Endothelial cell of umbilical vein (primary cell): Measurements from ENCODE around the gene HOXC5. TPM values are rescaled to one million over a fixed set of nuclear protein-coding genes. Genes with fewer than 3 reads are reported as not detected.

ENCODE experiments used
- BruUV-seq: library from RNA; stranded (reverse); fragments of 400-500 nt; replicated peaks from 2 replicates; lab custom pipeline; 2021; lab: Mats Ljungman, UMichigan
- CTCF ChIA-PET: fragments of 300-600, 350-600 bp; sonication (Branson Sonifier 250); formaldehyde crosslinking; loops from one replicate; lab custom pipeline; 2021; ENCODE audit warnings: antibody characterized with exemption, inconsistent platforms; lab: Charles Lee
- POLR2A ChIA-PET: fragments of 300-600, 350-600 bp; sonication (Branson Sonifier 250); formaldehyde crosslinking; loops from one replicate; lab custom pipeline; 2021; ENCODE audit warnings: antibody characterized with exemption, inconsistent platforms; lab: Charles Lee
- DNase-seq: peaks from one replicate; pipeline ENCODE4 v3.0.0-alpha.2; 2011; ENCODE audit warnings: low read depth, low spot score
- FAIRE-seq: peaks from 2 replicates; lab custom pipeline; 2011; peaks lifted over from hg19 to GRCh38; lab: Jason Lieb, UNC
- H2AFZ ChIP-seq: 2 replicates; pipeline ENCODE4 v1.6.0; 2012; ENCODE audit warnings: low read depth, low read length, control low read depth, inconsistent platforms
- H3K27ac ChIP-seq: 2 replicates; pipeline ENCODE4 v1.5.1; 2011; ENCODE audit warnings: low read depth, mild to moderate bottlenecking, control low read depth, low read length, moderate library complexity; ENCODE audit not compliant: insufficient read depth
- H3K27me3 ChIP-seq, 2 experiments: 2 replicates each; pipeline versions ENCODE4 v1.6.0 to v1.6.1; 2011; ENCODE audit warnings: low read length in 2 of 2, mixed read lengths in 1 of 2; ENCODE audit not compliant: control insufficient read depth in 2 of 2, insufficient read depth in 2 of 2
- H3K36me3 ChIP-seq, 2 experiments: 2 replicates in 1 of 2; 3 replicates in 1 of 2; pipeline ENCODE4 v1.5.1; 2011; ENCODE audit warnings: low read length in 2 of 2, mild to moderate bottlenecking in 1 of 2, moderate library complexity in 1 of 2; ENCODE audit not compliant: control insufficient read depth in 2 of 2, insufficient read depth in 2 of 2; ENCODE audit errors: extremely low read depth in 1 of 2
- H3K4me1 ChIP-seq: 3 replicates; pipeline ENCODE4 v1.5.1; 2011; ENCODE audit warnings: mild to moderate bottlenecking, low read length; ENCODE audit not compliant: control insufficient read depth, insufficient read depth; ENCODE audit errors: extremely low read depth
- H3K4me2 ChIP-seq: 2 replicates; pipeline ENCODE4 v1.6.1; 2011; ENCODE audit warnings: low read length, control low read depth, mixed read lengths; ENCODE audit not compliant: insufficient read depth
- H3K4me3 ChIP-seq, 3 experiments: fragments of 200-600 bp in 1 of 3; sonication (generic), shearing (Covaris generic) in 1 of 3; replicated peaks in 1 of 3; 2 replicates each; pipeline ENCODE4 v1.5.1; 2011 to 2016; ENCODE audit warnings: control low read depth in 3 of 3, low read length in 3 of 3, mild to moderate bottlenecking in 2 of 3, inconsistent platforms in 1 of 3, low read depth in 1 of 3, moderate library complexity in 1 of 3; ENCODE audit not compliant: insufficient read depth in 1 of 3
- H3K79me2 ChIP-seq: 2 replicates; pipeline ENCODE4 v1.6.0; 2012; ENCODE audit warnings: low read length, inconsistent platforms; ENCODE audit not compliant: control insufficient read depth, insufficient read depth
- H3K9ac ChIP-seq: replicated peaks from 2 replicates; pipeline ENCODE3; 2011; ENCODE audit warnings: low read length, control low read depth; ENCODE audit not compliant: insufficient read depth; ENCODE audit errors: extremely low read depth
- H3K9me1 ChIP-seq: replicated peaks from 3 replicates; pipeline ENCODE4 v1.6.0; 2011; ENCODE audit warnings: mild to moderate bottlenecking, low read length; ENCODE audit not compliant: control insufficient read depth, insufficient read depth; ENCODE audit errors: extremely low read depth
- H3K9me3 ChIP-seq: replicated peaks from 2 replicates; pipeline ENCODE4 v1.5.1; 2012; ENCODE audit warnings: low read length, inconsistent platforms; ENCODE audit not compliant: control insufficient read depth, insufficient read depth
- H4K20me1 ChIP-seq: replicated peaks from 2 replicates; pipeline ENCODE3; 2011; ENCODE audit warnings: mild to moderate bottlenecking, low read length; ENCODE audit not compliant: control insufficient read depth, insufficient read depth; ENCODE audit errors: extremely low read depth
- EZH2 ChIP-seq: IDR thresholded peaks from 2 replicates; pipeline ENCODE4 v1.6.1; 2012; ENCODE audit warnings: borderline replicate concordance, low read depth, mild to moderate bottlenecking, moderate library complexity, low read length, inconsistent platforms; ENCODE audit not compliant: severe bottlenecking
- FOS ChIP-seq: IDR thresholded peaks from 2 replicates; pipeline ENCODE4 v1.6.1; 2011; ENCODE audit warnings: mild to moderate bottlenecking, low read length, moderate library complexity, borderline replicate concordance; ENCODE audit not compliant: insufficient read depth
- GATA2 ChIP-seq: IDR thresholded peaks from 2 replicates; pipeline ENCODE4 v1.7.0; 2011; ENCODE audit warnings: low read depth, mild to moderate bottlenecking, moderate library complexity, mixed read lengths, low read length; ENCODE audit not compliant: insufficient read length, insufficient read depth
- JUN ChIP-seq: IDR thresholded peaks from 2 replicates; pipeline ENCODE4 v1.6.1; 2011; ENCODE audit warnings: borderline replicate concordance, low read depth; ENCODE audit not compliant: insufficient read length, insufficient read depth
- MYC ChIP-seq: IDR thresholded peaks from one replicate; pipeline ENCODE4 v1.6.1; 2011; ENCODE audit warnings: mild to moderate bottlenecking, low read depth, low read length
- POLR2A ChIP-seq: IDR thresholded peaks from 2 replicates; pipeline ENCODE4 v1.6.1; 2012; ENCODE audit warnings: low read depth, mild to moderate bottlenecking, control low read depth, low read length
- POLR2AphosphoS5 ChIP-seq: IDR thresholded peaks from 2 replicates; pipeline ENCODE4 v1.6.1; 2012; ENCODE audit warnings: low read depth, mild to moderate bottlenecking, control low read depth, low read length, moderate library complexity; ENCODE audit not compliant: insufficient read depth
- dilution Hi-C: fragments of 300-500 bp; cut with MboI; formaldehyde crosslinking; loops from one replicate; pipeline ENCODE4 v1.15.0; 2019; ENCODE audit warnings: low sequenced_read_pairs; ENCODE audit not compliant: extremely low pct_ligation_motif_present
- intact Hi-C: fragments of 100-400 bp; cut with micrococcal nuclease; formaldehyde crosslinking; loops from one replicate; pipeline ENCODE4 v1.10.0; 2022
- polyA plus RNA-seq, 4 experiments: library from polyadenylated mRNA; depleted of rRNA in 3 of 4; stranded (reverse) in 3 of 4; unstranded in 1 of 4; fragments of >200 nt; gene quantifications; 2 replicates each; pipeline versions ENCODE4 v1.2.1 to v1.2.3, GENCODE V29; 2011 to 2012; ENCODE audit warnings: missing spikeins in 1 of 4
- total RNA-seq: library from RNA; stranded (reverse); gene quantifications from 2 replicates; pipeline ENCODE4 v1.2.3, GENCODE V29; 2021
- TF ChIP-seq, protein P1 (sequence below): IDR thresholded peaks from 2 replicates; pipeline ENCODE4 v1.6.1; 2011; ENCODE audit not compliant: insufficient read depth, insufficient read length
- TF ChIP-seq, protein P2 (sequence below), 2 donors: IDR thresholded peaks; 1 replicate in 1 of 2; 2 replicates in 1 of 2; pipeline ENCODE4 v1.5.1; 2011; ENCODE audit warnings: low read length in 2 of 2, mild to moderate bottlenecking in 2 of 2, moderate library complexity in 2 of 2, control low read depth in 1 of 2, inconsistent platforms in 1 of 2, low read depth in 1 of 2; ENCODE audit not compliant: insufficient read depth in 1 of 2; ENCODE audit errors: extremely low read depth in 1 of 2

The HOXC5 gene
- total and polyA plus RNA-seq, 2 donors (not counting 3 experiments of a cell fraction or from before 2014, with no cell fraction given), result not detected

DNA sequence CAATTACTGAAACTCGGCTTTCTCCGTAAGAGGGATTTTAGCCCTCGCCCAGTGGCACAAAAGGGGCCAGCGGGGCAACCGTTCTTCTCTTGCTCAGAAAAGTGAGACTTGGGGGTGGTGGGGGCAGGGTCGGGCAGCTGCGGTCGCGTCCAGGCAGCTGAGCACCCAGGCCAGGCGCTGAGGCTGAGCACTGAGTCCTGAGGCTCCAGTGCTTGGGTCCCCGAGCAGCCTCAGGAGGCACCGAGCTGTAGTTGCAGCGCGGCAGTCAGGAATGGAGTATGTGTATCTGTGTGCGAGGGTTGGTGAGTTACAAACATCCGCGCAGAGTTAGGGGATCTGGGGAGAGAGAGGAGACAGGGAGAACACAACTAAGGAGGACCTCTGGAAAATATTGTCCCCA, 8.7 kb upstream of the HOXC5 start:
- Histone ChIP-seq H2AFZ (no peak overlapping the region), H3K27ac (no peak overlapping the region), H3K4me2 (no peak overlapping the region), H3K36me3 (no peaks in the 10 kb centered on the region), H3K27me3 (peaks cover 85 to 96% of the 10 kb centered on the region in 2 experiments), H3K4me3 (no peak overlapping the region), H3K9ac (no peak overlapping the region), H3K79me2 (no peaks in the 10 kb centered on the region), H3K9me1 (no peaks in the 10 kb centered on the region), H4K20me1 (no peaks in the 10 kb centered on the region), H3K9me3 (no peaks in the 10 kb centered on the region), H3K4me1 (peaks cover 3% of the 10 kb centered on the region)
- intact Hi-C loops (no loop called here), dilution Hi-C loops (no loop called here)
- BruUV-seq, result no TSS peak
- TF ChIP-seq, protein P1, sequence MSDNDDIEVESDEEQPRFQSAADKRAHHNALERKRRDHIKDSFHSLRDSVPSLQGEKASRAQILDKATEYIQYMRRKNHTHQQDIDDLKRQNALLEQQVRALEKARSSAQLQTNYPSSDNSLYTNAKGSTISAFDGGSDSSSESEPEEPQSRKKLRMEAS, result no peak
- no peak for TF ChIP-seq EZH2
- no peak for TF ChIP-seq MYC
- no peak for TF ChIP-seq POLR2A
- TF ChIP-seq GATA2, result no peak
- TF ChIP-seq JUN, result no peak
- TF ChIP-seq POLR2AphosphoS5, result no peak
- no peak for TF ChIP-seq FOS
- TF ChIP-seq, protein P2, sequence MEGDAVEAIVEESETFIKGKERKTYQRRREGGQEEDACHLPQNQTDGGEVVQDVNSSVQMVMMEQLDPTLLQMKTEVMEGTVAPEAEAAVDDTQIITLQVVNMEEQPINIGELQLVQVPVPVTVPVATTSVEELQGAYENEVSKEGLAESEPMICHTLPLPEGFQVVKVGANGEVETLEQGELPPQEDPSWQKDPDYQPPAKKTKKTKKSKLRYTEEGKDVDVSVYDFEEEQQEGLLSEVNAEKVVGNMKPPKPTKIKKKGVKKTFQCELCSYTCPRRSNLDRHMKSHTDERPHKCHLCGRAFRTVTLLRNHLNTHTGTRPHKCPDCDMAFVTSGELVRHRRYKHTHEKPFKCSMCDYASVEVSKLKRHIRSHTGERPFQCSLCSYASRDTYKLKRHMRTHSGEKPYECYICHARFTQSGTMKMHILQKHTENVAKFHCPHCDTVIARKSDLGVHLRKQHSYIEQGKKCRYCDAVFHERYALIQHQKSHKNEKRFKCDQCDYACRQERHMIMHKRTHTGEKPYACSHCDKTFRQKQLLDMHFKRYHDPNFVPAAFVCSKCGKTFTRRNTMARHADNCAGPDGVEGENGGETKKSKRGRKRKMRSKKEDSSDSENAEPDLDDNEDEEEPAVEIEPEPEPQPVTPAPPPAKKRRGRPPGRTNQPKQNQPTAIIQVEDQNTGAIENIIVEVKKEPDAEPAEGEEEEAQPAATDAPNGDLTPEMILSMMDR (IDR thresholded peaks at IDR 0.05; ENCODE audit: extremely low read depth in 1 of 2, insufficient read depth in 1 of 2, low read depth in 1 of 2, low read length in 2 of 2), result no peak
- DNase-seq (no peak), FAIRE-seq (no peak)
- POLR2A ChIA-PET, result no interaction called here
- CTCF ChIA-PET, result interaction anchor here (0.9 to 2.1 kb wide), 5 partner anchors 8 to 184 kb away, joined by 4 to 19 read pairs (median 5); partner anchors contain the start of gene HOXC5
